SK-N-MC (cell line): ENCODE data around the gene RHBG.
A peak's percentile ranks its signal among the peaks of the same experiment; 100 is the strongest.
"Not testable (repeated sequence)": the region's sequence is repeated elsewhere in the genome, so short reads cannot be mapped to it uniquely, and the experiment has no call there.

Source experiments
- DNase-seq: peaks from one replicate; pipeline ENCODE4 v3.0.0-alpha.2; 2011; ENCODE audit warnings: low read depth, low spot score
- H3K27ac ChIP-seq: fragments of 200-600 bp; sonication (generic); 2 replicates; pipeline ENCODE4 v1.5.1; 2016; ENCODE audit warnings: mixed run types
- H3K36me3 ChIP-seq: fragments of 200-600 bp; sonication (generic); 2 replicates; pipeline ENCODE4 v1.6.1; 2017; ENCODE audit warnings: antibody characterized with exemption, low read length, mixed read lengths; ENCODE audit not compliant: insufficient read depth
- H3K4me3 ChIP-seq: fragments of 200-600 bp; sonication (generic); 2 replicates; pipeline ENCODE4 v1.5.1; 2016
- H3K9ac ChIP-seq: fragments of 200-600 bp; sonication (generic); 2 replicates; pipeline ENCODE4 v1.8.0; 2017; ENCODE audit warnings: mixed run types, mixed read lengths; ENCODE audit not compliant: insufficient read length
- H3K9me3 ChIP-seq: fragments of 200-600 bp; sonication (generic); 2 replicates; pipeline ENCODE4 v1.6.1; 2017; ENCODE audit warnings: low read depth, mild to moderate bottlenecking, antibody characterized with exemption, low read length, moderate library complexity, mixed read lengths
- EZH2 ChIP-seq: fragments of 200-600 bp; sonication (generic); IDR thresholded peaks from one replicate; pipeline ENCODE4 v1.6.1; 2017; ENCODE audit warnings: antibody characterized with exemption
- FOXP2 ChIP-seq: optimal IDR thresholded peaks from 2 replicates; pipeline ENCODE3; 2011; ENCODE audit warnings: mild to moderate bottlenecking, moderate library complexity; ENCODE audit not compliant: insufficient read depth; ENCODE audit errors: extremely low read length, control extremely low read depth
- POLR2AphosphoS5 ChIP-seq: IDR thresholded peaks from 2 replicates; pipeline ENCODE4 v1.6.1; 2012; ENCODE audit warnings: mild to moderate bottlenecking, low read depth, low read length, borderline replicate concordance

The RHBG gene

DNA sequence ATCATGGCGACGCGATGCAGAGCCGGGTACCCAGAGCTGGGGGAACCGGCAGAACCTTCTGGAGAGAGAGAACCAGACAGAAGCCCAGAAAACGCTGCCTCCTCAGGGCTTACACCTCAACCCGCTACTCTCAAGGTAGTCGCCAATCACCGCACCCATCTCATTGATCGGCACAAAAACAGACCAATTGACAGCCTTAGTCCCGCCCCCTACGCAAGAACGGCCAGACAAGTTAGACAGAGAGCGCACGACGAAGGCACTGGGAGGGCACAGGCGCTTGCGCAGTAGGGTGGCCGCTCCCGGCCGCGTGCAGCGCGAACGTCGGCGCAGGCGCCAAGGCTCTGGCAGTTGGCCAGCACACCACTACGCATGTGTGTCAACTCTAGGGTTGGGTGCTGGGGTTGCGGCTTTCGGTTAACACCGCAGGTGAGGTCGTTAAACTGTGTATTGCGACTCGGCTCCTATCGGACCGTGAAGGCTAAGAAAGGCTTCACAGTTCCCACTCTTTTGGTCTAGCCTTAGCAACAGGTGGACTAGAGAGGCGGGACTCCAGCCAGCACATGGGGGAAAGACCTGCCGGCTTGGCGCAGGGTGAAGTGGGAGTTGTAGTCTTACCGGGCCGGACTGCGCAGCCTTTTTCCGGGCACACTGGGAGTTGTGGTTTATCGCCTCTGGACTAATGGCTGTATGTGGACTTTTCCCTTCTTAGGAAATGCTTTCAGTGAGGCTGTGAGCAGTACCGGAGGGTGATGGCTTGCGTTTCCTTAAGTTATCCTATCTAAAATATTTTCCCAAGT lies 30.6 kb upstream of the RHBG start, which contains the start of the genes CCT3 and TSACC:
Gene CCT3 (minus strand): TSS at position 113 of the 797 bp plus-strand sequence. CDS start 108 bp downstream, at position 5.
Gene TSACC (plus strand): TSS at position 347 of the 797 bp plus-strand sequence. CDS start 1,232 bp downstream, outside the sequence.
- H3K36me3 ChIP-seq: peaks cover 37% of the 10 kb centered on the region
- peak within 1 kb of the TSS; percentile 90 for H3K4me3 ChIP-seq
- no peaks in the 10 kb centered on the region for H3K9me3 ChIP-seq
- H3K27ac ChIP-seq: peak within 1 kb of the TSS; percentile 95
- peak within 1 kb of the TSS; percentile 95 for H3K9ac ChIP-seq
- TF ChIP-seq POLR2AphosphoS5 (peak; percentile 98), EZH2 (no peak), FOXP2 (no peak)
- peak; percentile 100 for DNase-seq

DNA sequence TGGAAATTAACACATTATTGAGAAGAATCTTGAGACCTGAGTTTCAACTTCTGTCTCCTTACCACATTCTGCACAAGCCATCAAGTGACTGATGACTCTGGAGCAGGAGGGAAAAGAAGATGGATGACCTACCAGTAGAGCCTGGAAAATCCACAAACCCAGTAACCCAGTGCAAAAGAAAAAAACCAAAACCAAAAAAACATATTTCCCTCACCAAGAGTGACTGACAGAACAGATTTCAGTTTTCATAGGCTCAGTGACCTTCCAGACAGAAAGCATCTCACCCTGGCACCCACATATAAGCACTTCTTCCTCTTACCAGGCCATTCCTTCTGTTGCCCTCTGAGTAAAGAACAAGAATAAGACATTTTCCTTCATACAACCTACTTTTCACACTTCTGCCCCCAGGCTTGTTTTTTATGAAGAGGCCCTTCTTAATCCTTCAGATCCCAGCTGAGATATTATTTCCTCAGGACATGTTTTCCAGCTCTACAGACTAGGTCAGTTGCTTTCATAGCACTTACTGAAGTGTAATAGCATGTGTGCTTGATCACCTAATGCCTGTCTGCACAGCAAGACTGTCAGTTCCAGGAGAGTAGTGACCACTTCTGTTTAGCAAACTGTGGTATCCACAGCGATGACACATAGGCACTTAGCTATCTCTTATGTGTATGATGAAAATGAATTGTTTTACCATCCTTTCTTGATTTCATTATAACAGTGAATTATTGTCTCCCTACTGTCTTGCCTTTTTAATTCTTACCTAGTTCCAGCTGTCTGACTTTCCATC lies 26.6 kb upstream of the RHBG start:
- no peak overlapping the region for H3K27ac ChIP-seq
- no peak overlapping the region; the same call in 1 of the 2 replicates for H3K4me3 ChIP-seq
- DNase-seq: no peak
- no peaks in the 10 kb centered on the region for H3K9me3 ChIP-seq
- TF ChIP-seq POLR2AphosphoS5 (no peak), EZH2 (no peak), FOXP2 (no peak)
- no peaks in the 10 kb centered on the region for H3K36me3 ChIP-seq
- H3K9ac ChIP-seq: peak overlapping the region; percentile 47

- no peak for DNase-seq
- Histone ChIP-seq H3K4me3 (no peak overlapping the region), H3K27ac (no peak overlapping the region), H3K9me3 (no peaks in the 10 kb centered on the region), H3K36me3 (no peaks in the 10 kb centered on the region), H3K9ac (no peak overlapping the region)
- no peak for TF ChIP-seq FOXP2
- TF ChIP-seq POLR2AphosphoS5: no peak
- no peak for TF ChIP-seq EZH2
These were observed 24.6 kb upstream of the RHBG start for GRCh38 chr1:156344409-156344808.

GRCh38 chr1:156346035-156346434 lies 23.0 kb upstream of the RHBG start:
- H3K36me3 ChIP-seq, DNase-seq, H3K9ac ChIP-seq, H3K9me3 ChIP-seq, H3K27ac ChIP-seq, H3K4me3 ChIP-seq: not testable (repeated sequence)

- no peak overlapping the region for H3K27ac ChIP-seq
These were observed 22.4 kb upstream of the RHBG start for GRCh38 chr1:156346636-156347035.

GRCh38 chr1:156347331-156347730 lies 21.7 kb upstream of the RHBG start:
- TF ChIP-seq EZH2 (no peak), FOXP2 (no peak), POLR2AphosphoS5 (no peak)
- no peaks in the 10 kb centered on the region for H3K36me3 ChIP-seq
- H3K27ac ChIP-seq: no peak overlapping the region
- no peak overlapping the region for H3K4me3 ChIP-seq
- no peak overlapping the region for H3K9ac ChIP-seq
- no peak for DNase-seq
- no peaks in the 10 kb centered on the region for H3K9me3 ChIP-seq

More at GRCh38 chr1:156346636-156347035, 22.4 kb upstream of the RHBG start:
- no peak for DNase-seq
- H3K4me3 ChIP-seq: no peak overlapping the region
- H3K9ac ChIP-seq: no peak overlapping the region
- H3K36me3 ChIP-seq: no peaks in the 10 kb centered on the region
- no peak for TF ChIP-seq POLR2AphosphoS5
- no peak for TF ChIP-seq FOXP2
- TF ChIP-seq EZH2: no peak
- H3K9me3 ChIP-seq: no peaks in the 10 kb centered on the region

DNA sequence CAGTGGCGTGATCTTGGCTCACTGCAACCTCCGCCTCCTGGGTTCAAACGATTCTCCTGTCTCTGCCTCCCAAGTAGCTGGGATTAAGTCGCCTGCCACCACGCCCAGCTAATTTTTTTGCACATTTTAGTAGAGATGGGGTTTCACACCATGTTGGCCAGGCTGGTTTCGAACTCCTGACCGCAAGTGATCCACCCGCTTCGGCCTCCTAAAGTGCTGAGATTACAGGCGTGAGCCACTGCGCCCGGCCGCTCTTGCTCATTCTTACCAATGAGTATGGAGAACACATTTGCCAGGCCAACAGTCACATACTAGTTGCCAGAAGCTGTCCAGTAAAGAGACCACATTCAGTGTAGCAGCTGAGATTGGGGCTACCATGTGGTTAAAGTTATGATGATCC lies 16.5 kb upstream of the RHBG start:
- not testable (repeated sequence) for DNase-seq, H3K9me3 ChIP-seq, H3K36me3 ChIP-seq, H3K4me3 ChIP-seq, H3K9ac ChIP-seq, H3K27ac ChIP-seq

GRCh38 chr1:156356262-156356874 lies 12.6 kb upstream of the RHBG start:
- no peak for DNase-seq
- Histone ChIP-seq H3K4me3 (peak overlapping the region; percentile 50), H3K9ac (no peak overlapping the region)

More at GRCh38 chr1:156356262-156356874, 12.6 kb upstream of the RHBG start:
- TF ChIP-seq POLR2AphosphoS5 (no peak), EZH2 (no peak), FOXP2 (no peak)
- Histone ChIP-seq H3K36me3 (no peaks in the 10 kb centered on the region), H3K27ac (no peak overlapping the region), H3K9me3 (no peaks in the 10 kb centered on the region)
